ENCODE data around the gene SLCO2B1.

Gene SLCO2B1

DNA sequence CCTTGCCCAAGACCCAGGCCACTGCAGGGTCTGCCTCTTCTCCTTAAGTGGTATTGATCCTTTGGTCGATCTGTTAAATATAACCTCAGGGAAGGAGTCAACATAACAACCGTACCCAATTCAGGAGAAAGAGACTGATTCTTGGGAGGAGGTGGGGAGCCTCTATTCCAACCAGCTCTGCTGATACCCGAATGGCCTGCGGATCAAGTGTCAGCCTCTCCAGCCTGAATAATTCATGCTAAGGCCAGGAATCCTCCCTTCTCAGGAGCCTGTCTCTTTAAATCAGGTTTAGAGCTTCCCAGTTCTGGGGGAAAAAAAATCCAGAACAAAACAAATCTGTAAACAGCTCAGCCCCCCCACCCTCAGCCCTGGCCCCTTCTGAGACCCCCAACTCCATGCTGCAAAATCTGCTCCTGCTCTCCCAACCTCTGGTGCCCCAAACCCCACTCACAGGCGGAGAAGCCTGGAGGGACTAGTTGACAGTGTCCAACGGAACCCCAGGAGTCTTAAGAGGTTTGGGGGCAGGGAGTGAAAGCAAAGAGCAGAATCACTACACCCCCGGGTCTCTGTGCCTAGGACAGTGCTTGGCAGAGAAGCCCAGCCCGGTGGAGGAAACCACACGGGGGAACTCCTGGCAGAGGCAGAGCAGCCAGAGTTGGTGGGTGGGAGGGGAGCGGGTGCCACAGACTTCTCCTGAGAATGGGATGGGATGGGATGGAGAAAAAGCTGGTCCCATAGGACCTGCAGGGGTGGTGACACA, 88.8 kb downstream of the SLCO2B1 start:
- Histone ChIP-seq H3K4me3 (ENCODE audit: low read depth, low read length) (no peak overlapping the region), H3K9me3 (ENCODE audit: control insufficient read depth, insufficient read depth, low read depth, low read length) (no peaks in the 10 kb centered on the region), H3K27ac (ENCODE audit: extremely low read depth, low read depth, low read length) (no peak overlapping the region), H3K4me1 (ENCODE audit: control insufficient read depth, insufficient read depth, low read length) (no peaks in the 10 kb centered on the region), H3K36me3 (ENCODE audit: control insufficient read depth in 2 of 2, insufficient read depth in 1 of 2, low read length in 2 of 2) (no peaks in the 10 kb centered on the region)
- ChIA-PET POLR2A (no interaction called here), CTCF (interaction anchor here (0.7 to 5.4 kb wide), 8 partner anchors 8 to 310 kb away, joined by 3 to 59 read pairs (median 12); no protein-coding TSS in a partner anchor)
- TF ChIP-seq ZNF175 (tag by site-specific recombination; IDR thresholded peaks at IDR 0.05): no peak
- TF ChIP-seq ZNF2 (tag by site-specific recombination; IDR thresholded peaks at IDR 0.05): no peak
- no peak for TF ChIP-seq SCRT1 (tag by site-specific recombination; IDR thresholded peaks at IDR 0.05; ENCODE audit: borderline replicate concordance)
- no peak for TF ChIP-seq ZNF521 (tag by site-specific recombination; IDR thresholded peaks at IDR 0.05)
- TF ChIP-seq ZSCAN23 (tag by site-specific recombination; IDR thresholded peaks at IDR 0.05): no peak
- TF ChIP-seq, protein P1, sequence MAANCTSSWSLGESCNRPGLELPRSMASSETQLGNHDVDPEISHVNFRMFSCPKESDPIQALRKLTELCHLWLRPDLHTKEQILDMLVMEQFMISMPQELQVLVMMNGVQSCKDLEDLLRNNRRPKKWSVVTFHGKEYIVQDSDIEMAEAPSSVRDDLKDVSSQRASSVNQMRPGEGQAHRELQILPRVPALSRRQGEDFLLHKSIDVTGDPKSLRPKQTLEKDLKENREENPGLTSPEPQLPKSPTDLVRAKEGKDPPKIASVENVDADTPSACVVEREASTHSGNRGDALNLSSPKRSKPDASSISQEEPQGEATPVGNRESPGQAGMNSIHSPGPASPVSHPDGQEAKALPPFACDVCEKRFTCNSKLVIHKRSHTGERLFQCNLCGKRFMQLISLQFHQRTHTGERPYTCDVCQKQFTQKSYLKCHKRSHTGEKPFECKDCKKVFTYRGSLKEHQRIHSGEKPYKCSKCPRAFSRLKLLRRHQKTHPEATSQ (tag by site-specific recombination; IDR thresholded peaks at IDR 0.05): no peak
- TF ChIP-seq ZNF404 (tag by site-specific recombination; IDR thresholded peaks at IDR 0.05): no peak
- TF ChIP-seq GLI2 (tag by site-specific recombination; IDR thresholded peaks at IDR 0.05; ENCODE audit: borderline replicate concordance, low read depth): no peak

DNA sequence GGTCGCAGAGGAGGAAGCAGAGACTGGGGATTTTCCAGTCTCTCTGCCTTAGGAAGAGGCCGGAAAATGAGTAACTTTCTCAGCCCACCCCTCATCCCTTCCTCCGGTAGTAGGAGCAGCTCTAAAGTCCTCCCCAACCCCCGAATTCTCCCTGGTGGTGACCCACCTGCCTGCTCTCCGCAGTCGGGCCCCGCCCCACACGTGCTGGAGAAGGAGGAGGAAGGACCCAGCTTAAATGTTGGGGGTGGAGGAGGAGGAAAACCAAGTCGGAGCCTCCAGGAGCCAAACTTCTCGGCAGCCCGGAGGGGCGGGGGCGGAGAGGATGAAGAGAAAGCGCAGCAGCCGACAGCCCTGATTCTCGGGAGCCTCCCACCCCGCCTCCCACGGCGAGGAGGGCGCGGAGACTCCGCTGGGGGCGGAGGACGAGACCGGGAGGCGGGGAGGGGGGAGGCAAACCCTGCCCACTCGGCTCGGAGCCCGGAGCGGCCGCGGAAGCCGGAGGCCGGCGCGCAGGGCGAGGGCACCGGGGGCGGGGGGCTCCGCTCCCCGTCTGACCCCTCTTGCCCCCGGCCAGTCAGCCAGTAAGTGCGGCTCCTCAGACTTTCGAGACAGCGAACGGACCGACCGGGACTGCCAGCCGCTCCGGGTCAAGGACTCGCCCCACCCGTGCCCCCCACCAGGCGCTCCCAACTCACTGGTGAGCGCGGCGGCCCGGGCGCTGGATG, 89.6 kb downstream of the SLCO2B1 start, which contains the start of gene TPBGL:
TPBGL (plus strand) TSS at position 464 of the 725 bp plus-strand sequence. CDS start 276 bp downstream, outside the sequence.
- Histone ChIP-seq H3K9me3 (ENCODE audit: control insufficient read depth, insufficient read depth, low read depth, low read length) (no peaks in the 10 kb centered on the region), H3K36me3 (ENCODE audit: control insufficient read depth in 2 of 2, insufficient read depth in 1 of 2, low read length in 2 of 2) (no peaks in the 10 kb centered on the region), H3K4me3 (ENCODE audit: low read depth, low read length) (peak within 1 kb of the TSS; percentile 34), H3K27ac (ENCODE audit: extremely low read depth, low read depth, low read length) (no peak within 1 kb of the TSS; the same call in 1 of the 2 replicates), H3K4me1 (ENCODE audit: control insufficient read depth, insufficient read depth, low read length) (no peaks in the 10 kb centered on the region)
- ChIA-PET POLR2A (no interaction called here), CTCF (interaction anchor here (0.8 to 5.4 kb wide), 18 partner anchors 8 to 311 kb away, joined by 3 to 59 read pairs (median 10); no protein-coding TSS in a partner anchor)
- TF ChIP-seq ZNF660 (tag by site-specific recombination; IDR thresholded peaks at IDR 0.05): no peak
- TF ChIP-seq, protein P2, sequence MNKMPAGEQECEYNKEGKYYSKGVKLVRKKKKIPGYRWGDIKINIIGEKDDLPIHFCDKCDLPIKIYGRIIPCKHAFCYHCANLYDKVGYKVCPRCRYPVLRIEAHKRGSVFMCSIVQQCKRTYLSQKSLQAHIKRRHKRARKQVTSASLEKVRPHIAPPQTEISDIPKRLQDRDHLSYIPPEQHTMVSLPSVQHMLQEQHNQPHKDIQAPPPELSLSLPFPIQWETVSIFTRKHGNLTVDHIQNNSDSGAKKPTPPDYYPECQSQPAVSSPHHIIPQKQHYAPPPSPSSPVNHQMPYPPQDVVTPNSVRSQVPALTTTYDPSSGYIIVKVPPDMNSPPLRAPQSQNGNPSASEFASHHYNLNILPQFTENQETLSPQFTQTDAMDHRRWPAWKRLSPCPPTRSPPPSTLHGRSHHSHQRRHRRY (tag by site-specific recombination; IDR thresholded peaks at IDR 0.05): no peak
- no peak for TF ChIP-seq ZNF214 (tag by site-specific recombination; IDR thresholded peaks at IDR 0.05; ENCODE audit: borderline replicate concordance)
- no peak for TF ChIP-seq ZNF302 (tag by site-specific recombination; IDR thresholded peaks at IDR 0.05; ENCODE audit: low read depth)
- TF ChIP-seq, protein P3, sequence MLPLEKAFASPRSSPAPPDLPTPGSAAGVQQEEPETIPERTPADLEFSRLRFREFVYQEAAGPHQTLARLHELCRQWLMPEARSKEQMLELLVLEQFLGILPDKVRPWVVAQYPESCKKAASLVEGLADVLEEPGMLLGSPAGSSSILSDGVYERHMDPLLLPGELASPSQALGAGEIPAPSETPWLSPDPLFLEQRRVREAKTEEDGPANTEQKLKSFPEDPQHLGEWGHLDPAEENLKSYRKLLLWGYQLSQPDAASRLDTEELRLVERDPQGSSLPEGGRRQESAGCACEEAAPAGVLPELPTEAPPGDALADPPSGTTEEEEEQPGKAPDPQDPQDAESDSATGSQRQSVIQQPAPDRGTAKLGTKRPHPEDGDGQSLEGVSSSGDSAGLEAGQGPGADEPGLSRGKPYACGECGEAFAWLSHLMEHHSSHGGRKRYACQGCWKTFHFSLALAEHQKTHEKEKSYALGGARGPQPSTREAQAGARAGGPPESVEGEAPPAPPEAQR (tag by site-specific recombination; IDR thresholded peaks at IDR 0.05): no peak
- no peak for TF ChIP-seq ZNF223 (tag by site-specific recombination; IDR thresholded peaks at IDR 0.05)
- TF ChIP-seq, protein P4, sequence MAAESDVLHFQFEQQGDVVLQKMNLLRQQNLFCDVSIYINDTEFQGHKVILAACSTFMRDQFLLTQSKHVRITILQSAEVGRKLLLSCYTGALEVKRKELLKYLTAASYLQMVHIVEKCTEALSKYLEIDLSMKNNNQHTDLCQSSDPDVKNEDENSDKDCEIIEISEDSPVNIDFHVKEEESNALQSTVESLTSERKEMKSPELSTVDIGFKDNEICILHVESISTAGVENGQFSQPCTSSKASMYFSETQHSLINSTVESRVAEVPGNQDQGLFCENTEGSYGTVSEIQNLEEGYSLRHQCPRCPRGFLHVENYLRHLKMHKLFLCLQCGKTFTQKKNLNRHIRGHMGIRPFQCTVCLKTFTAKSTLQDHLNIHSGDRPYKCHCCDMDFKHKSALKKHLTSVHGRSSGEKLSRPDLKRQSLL (tag by site-specific recombination; IDR thresholded peaks at IDR 0.05): no peak
- TF ChIP-seq SALL2 (tag by site-specific recombination; IDR thresholded peaks at IDR 0.05; ENCODE audit: borderline replicate concordance): no peak
- TF ChIP-seq ZNF747 (tag by site-specific recombination; IDR thresholded peaks at IDR 0.05): no peak
- TF ChIP-seq ZNF24 (tag by site-specific recombination; IDR thresholded peaks at IDR 0.05): no peak
- TF ChIP-seq ZBTB1 (tag by site-specific recombination; IDR thresholded peaks at IDR 0.05): no peak
- no peak for TF ChIP-seq ZNF555 (tag by site-specific recombination; conservative IDR thresholded peaks at IDR 0.05)
- TF ChIP-seq ZFHX2 (tag by site-specific recombination; conservative IDR thresholded peaks at IDR 0.05): peak; percentile 96
- TF ChIP-seq ZBTB8A (tag by site-specific recombination; IDR thresholded peaks at IDR 0.05): 0 out of 2 replicates have a peak, but pooled peaks have one; percentile 18
- TF ChIP-seq ZNF830 (tag by site-specific recombination; IDR thresholded peaks at IDR 0.05; ENCODE audit: low read depth): no peak
- TF ChIP-seq GLI4 (tag by site-specific recombination; IDR thresholded peaks at IDR 0.05): no peak
- TF ChIP-seq, protein P5, sequence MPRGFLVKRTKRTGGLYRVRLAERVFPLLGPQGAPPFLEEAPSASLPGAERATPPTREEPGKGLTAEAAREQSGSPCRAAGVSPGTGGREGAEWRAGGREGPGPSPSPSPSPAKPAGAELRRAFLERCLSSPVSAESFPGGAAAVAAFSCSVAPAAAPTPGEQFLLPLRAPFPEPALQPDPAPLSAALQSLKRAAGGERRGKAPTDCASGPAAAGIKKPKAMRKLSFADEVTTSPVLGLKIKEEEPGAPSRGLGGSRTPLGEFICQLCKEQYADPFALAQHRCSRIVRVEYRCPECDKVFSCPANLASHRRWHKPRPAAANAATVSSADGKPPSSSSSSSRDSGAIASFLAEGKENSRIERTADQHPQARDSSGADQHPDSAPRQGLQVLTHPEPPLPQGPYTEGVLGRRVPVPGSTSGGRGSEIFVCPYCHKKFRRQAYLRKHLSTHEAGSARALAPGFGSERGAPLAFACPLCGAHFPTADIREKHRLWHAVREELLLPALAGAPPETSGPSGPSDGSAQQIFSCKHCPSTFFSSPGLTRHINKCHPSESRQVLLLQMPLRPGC (tag by site-specific recombination; IDR thresholded peaks at IDR 0.05): no peak
- TF ChIP-seq, protein P1 (tag by site-specific recombination; IDR thresholded peaks at IDR 0.05): no peak

Measured in HEK293 (cell line).